ENCODE measurements around the gene RPS6KA4. TPM values are rescaled to one million over a fixed set of nuclear protein-coding genes. Genes with fewer than 3 reads are reported as not detected.

RPS6KA4 gene
- total and polyA plus RNA-seq, 2 of the 13 experiments (the other 11 are each of a cell fraction or from before 2014, with no cell fraction given), result 8.9 to 14.2 TPM

GRCh38 chr11:64400102-64400501 is 41.1 kb downstream of the RPS6KA4 start:
- CTCF ChIA-PET (ENCODE audit: low intra/inter-chr PET ratio, low total read pairs), result no interaction called here
- H3K9ac ChIP-seq (ENCODE audit: insufficient read depth, low read depth, low read length), result no peak overlapping the region
- H3K4me3 ChIP-seq (replicated peaks in 1 of 3; ENCODE audit: insufficient read depth in 1 of 3, low read depth in 2 of 3, low read length in 3 of 3), result no peak overlapping the region
- no TSS peak for BruUV-seq (replicated peaks)
- POLR2A ChIA-PET, result no interaction called here
- ATAC-seq, result no peak
- 26% methylated on average over 3 of the region's 6 CpGs for WGBS (ENCODE audit: low lambda C conversion rate)
- in situ Hi-C loops (cut with HindIII; ENCODE audit: extremely low pct_ligation_motif_present, low pct_unique_long_range_greater_than_20kb), result no loop called here
- no peak overlapping the region for H2AFZ ChIP-seq (ENCODE audit: low read length)
- no peak for FAIRE-seq
- no peak overlapping the region for H3K4me2 ChIP-seq (ENCODE audit: low read depth, low read length)
- no peaks in the 10 kb centered on the region for H3K36me3 ChIP-seq (replicated peaks in 1 of 2; ENCODE audit: control insufficient read depth in 1 of 2, insufficient read depth in 2 of 2, low read length in 2 of 2)
- intact Hi-C loops (cut with micrococcal nuclease; ENCODE audit: unreplicated experiment), result no loop called here
- H3K79me2 ChIP-seq (ENCODE audit: insufficient read depth, low read length), result no peaks in the 10 kb centered on the region
- no peaks in the 10 kb centered on the region for H3K9me3 ChIP-seq (ENCODE audit: low read length)
- no peak overlapping the region for H3K27ac ChIP-seq (ENCODE audit: extremely low read length, insufficient read depth, low read length)
- DNase-seq (ENCODE audit: low spot score), result no peak
- peaks cover 8% of the 10 kb centered on the region for H3K4me1 ChIP-seq (ENCODE audit: insufficient read depth, low read length)
- peaks cover 4 to 26% of the 10 kb centered on the region in 2 experiments; a peak in 4 of 5 replicates for H3K27me3 ChIP-seq (ENCODE audit: control insufficient read depth in 1 of 2, insufficient read depth in 2 of 2, low read length in 2 of 2)
- no peaks in the 10 kb centered on the region for H4K20me1 ChIP-seq (ENCODE audit: insufficient read depth, low read length)
- TF ChIP-seq ZNF577 (CRISPR knock-in tag; IDR thresholded peaks at IDR 0.05; ENCODE audit: borderline replicate concordance, low read depth) (no peak), ZFP36L1 (CRISPR knock-in tag; IDR thresholded peaks at IDR 0.05) (no peak), IKZF4 (CRISPR knock-in tag; IDR thresholded peaks at IDR 0.05; ENCODE audit: borderline replicate concordance, low read depth, not compliant biosample characterization) (no peak), NFYC (CRISPR knock-in tag; IDR thresholded peaks at IDR 0.05) (no peak), WIZ (CRISPR knock-in tag; IDR thresholded peaks at IDR 0.05) (no peak), FOXP4 (CRISPR knock-in tag; IDR thresholded peaks at IDR 0.05) (no peak), ZNF180 (CRISPR knock-in tag; IDR thresholded peaks at IDR 0.05; ENCODE audit: borderline replicate concordance, low read depth) (no peak), ZXDC (CRISPR knock-in tag; IDR thresholded peaks at IDR 0.05) (no peak), ZNF30 (CRISPR knock-in tag; IDR thresholded peaks at IDR 0.05) (no peak), ZNF558 (CRISPR knock-in tag; IDR thresholded peaks at IDR 0.05; ENCODE audit: borderline replicate concordance) (no peak), RARA (CRISPR knock-in tag; IDR thresholded peaks at IDR 0.05) (no peak), MXI1 (IDR thresholded peaks at IDR 0.05; ENCODE audit: borderline replicate concordance, low read depth, low read length) (no peak), ZNF772 (CRISPR knock-in tag; IDR thresholded peaks at IDR 0.05) (no peak), SKI (IDR thresholded peaks at IDR 0.05; ENCODE audit: partially characterized antibody) (no peak), ZNF644 (CRISPR knock-in tag; IDR thresholded peaks at IDR 0.05; ENCODE audit: low read depth) (no peak), RFXANK (CRISPR knock-in tag; IDR thresholded peaks at IDR 0.05) (no peak)
- TF ChIP-seq, protein P1, sequence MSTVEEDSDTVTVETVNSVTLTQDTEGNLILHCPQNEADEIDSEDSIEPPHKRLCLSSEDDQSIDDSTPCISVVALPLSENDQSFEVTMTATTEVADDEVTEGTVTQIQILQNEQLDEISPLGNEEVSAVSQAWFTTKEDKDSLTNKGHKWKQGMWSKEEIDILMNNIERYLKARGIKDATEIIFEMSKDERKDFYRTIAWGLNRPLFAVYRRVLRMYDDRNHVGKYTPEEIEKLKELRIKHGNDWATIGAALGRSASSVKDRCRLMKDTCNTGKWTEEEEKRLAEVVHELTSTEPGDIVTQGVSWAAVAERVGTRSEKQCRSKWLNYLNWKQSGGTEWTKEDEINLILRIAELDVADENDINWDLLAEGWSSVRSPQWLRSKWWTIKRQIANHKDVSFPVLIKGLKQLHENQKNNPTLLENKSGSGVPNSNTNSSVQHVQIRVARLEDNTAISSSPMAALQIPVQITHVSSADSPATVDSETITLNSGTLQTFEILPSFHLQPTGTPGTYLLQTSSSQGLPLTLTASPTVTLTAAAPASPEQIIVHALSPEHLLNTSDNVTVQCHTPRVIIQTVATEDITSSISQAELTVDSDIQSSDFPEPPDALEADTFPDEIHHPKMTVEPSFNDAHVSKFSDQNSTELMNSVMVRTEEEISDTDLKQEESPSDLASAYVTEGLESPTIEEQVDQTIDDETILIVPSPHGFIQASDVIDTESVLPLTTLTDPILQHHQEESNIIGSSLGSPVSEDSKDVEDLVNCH (CRISPR knock-in tag; IDR thresholded peaks at IDR 0.05), result no peak
- TF ChIP-seq, protein P2, sequence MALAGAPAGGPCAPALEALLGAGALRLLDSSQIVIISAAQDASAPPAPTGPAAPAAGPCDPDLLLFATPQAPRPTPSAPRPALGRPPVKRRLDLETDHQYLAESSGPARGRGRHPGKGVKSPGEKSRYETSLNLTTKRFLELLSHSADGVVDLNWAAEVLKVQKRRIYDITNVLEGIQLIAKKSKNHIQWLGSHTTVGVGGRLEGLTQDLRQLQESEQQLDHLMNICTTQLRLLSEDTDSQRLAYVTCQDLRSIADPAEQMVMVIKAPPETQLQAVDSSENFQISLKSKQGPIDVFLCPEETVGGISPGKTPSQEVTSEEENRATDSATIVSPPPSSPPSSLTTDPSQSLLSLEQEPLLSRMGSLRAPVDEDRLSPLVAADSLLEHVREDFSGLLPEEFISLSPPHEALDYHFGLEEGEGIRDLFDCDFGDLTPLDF (CRISPR knock-in tag; IDR thresholded peaks at IDR 0.05), result no peak
